K562 (cell line): Measurements from ENCODE around the gene EFEMP2. TPM values are rescaled to one million over a fixed set of nuclear protein-coding genes. Genes with fewer than 3 reads are reported as not detected.
A peak's percentile ranks its signal among the peaks of the same experiment; 100 is the strongest.

Experiments
- CHD4 ChIP-seq: fragments of 200-600 bp; sonication (generic); IDR thresholded peaks from 3 replicates; pipeline ENCODE4 v1.6.1; 2012; ENCODE audit warnings: low read depth, mild to moderate bottlenecking, mixed read lengths, low read length, inconsistent platforms; ENCODE audit not compliant: insufficient read depth, insufficient replicate concordance, poor library complexity, severe bottlenecking
- FOXJ2 ChIP-seq: fragments of 200-800 bp; sonication (Bioruptor generic); IDR thresholded peaks from 2 replicates; pipeline ENCODE4 v1.6.1; 2016; ENCODE audit warnings: missing genetic modification characterization, missing compliant biosample characterization
- MEF2A ChIP-seq: IDR thresholded peaks from 2 replicates; pipeline ENCODE4 v1.6.1; 2011; ENCODE audit warnings: low read depth, mild to moderate bottlenecking, low read length, moderate library complexity; ENCODE audit not compliant: control insufficient read depth
- MYNN ChIP-seq, 2 experiments: sonication (generic); formaldehyde crosslinking in 1 of 2; IDR thresholded peaks; 2 replicates each; pipeline versions ENCODE4 v1.5.0 to v1.6.1; 2016 to 2020; ENCODE audit warnings: antibody characterized with exemption in 1 of 2, missing genetic modification reagents in 1 of 2
- NCOA1 ChIP-seq: fragments of 450-650 bp; IDR thresholded peaks from 2 replicates; pipeline ENCODE4 v1.6.1; 2016; ENCODE audit warnings: low read depth
- NCOA2 ChIP-seq, 2 experiments: fragments of 450-650 bp; IDR thresholded peaks; 2 replicates each; pipeline ENCODE4 v1.6.1; 2018; ENCODE audit warnings: mild to moderate bottlenecking in 2 of 2, moderate library complexity in 1 of 2; ENCODE audit not compliant: partially characterized antibody in 2 of 2
- NFE2L1 ChIP-seq: fragments of 450-650 bp; IDR thresholded peaks from 2 replicates; pipeline ENCODE4 v1.6.1; 2016; ENCODE audit warnings: missing genetic modification characterization, low read depth, mild to moderate bottlenecking, missing compliant biosample characterization, moderate library complexity, borderline replicate concordance
- PML ChIP-seq: IDR thresholded peaks from 2 replicates; pipeline ENCODE4 v1.6.1; 2012; ENCODE audit warnings: low read length, inconsistent platforms
- RAD51 ChIP-seq: fragments of 450-650 bp; IDR thresholded peaks from 2 replicates; pipeline ENCODE4 v1.7.1; 2016; ENCODE audit warnings: low read depth, mild to moderate bottlenecking, borderline replicate concordance
- SETDB1 ChIP-seq: IDR thresholded peaks from one replicate; pipeline ENCODE4 v1.6.1; 2012; ENCODE audit warnings: low read length, control low read depth, inconsistent platforms
- TSC22D4 ChIP-seq: fragments of 450-650 bp; IDR thresholded peaks from 2 replicates; pipeline ENCODE4 v1.6.1; 2016; ENCODE audit warnings: missing genetic modification characterization, missing biosample characterization, control low read depth
- YY1 ChIP-seq, 3 experiments: IDR thresholded peaks; 2 replicates each; pipeline ENCODE4 v1.6.1; 2011; ENCODE audit warnings: low read length in 2 of 3, mild to moderate bottlenecking in 2 of 3, moderate library complexity in 2 of 3, borderline replicate concordance in 1 of 3, control low read depth in 1 of 3, low read depth in 1 of 3; ENCODE audit not compliant: insufficient read depth in 3 of 3, insufficient replicate concordance in 2 of 3, control insufficient read depth in 1 of 3, insufficient read length in 1 of 3; ENCODE audit errors: extremely low read depth in 1 of 3
- ZC3H4 ChIP-seq: sonication (generic); formaldehyde crosslinking; IDR thresholded peaks from 2 replicates; pipeline ENCODE4 v1.9.0; 2021; ENCODE audit warnings: missing genetic modification reagents, borderline replicate concordance
- ZFP1 ChIP-seq: fragments of 450-650 bp; formaldehyde crosslinking; IDR thresholded peaks from 2 replicates; pipeline ENCODE4 v1.4.0; 2020; ENCODE audit warnings: mild to moderate bottlenecking, mixed read lengths
- ZNF121 ChIP-seq: sonication (generic); formaldehyde crosslinking; conservative IDR thresholded peaks from 2 replicates; pipeline ENCODE4 v1.8.0; 2022; ENCODE audit warnings: missing genetic modification reagents
- ZNF124 ChIP-seq: sonication (generic); formaldehyde crosslinking; IDR thresholded peaks from 2 replicates; pipeline ENCODE4 v1.8.1; 2022; ENCODE audit warnings: missing genetic modification reagents
- polyA plus RNA-seq, 8 experiments: library from polyadenylated mRNA; depleted of rRNA in 4 of 8; stranded (reverse) in 5 of 8; unstranded in 3 of 8; fragments of >200 nt; fragmentation: Nextera tagmentation in 2 of 8; fragmentation: Illumina TruSeq in 1 of 8; extraction: Ambion mirVana in 2 of 8; extraction: Trizol in 1 of 8; gene quantifications; 2 replicates each; pipeline versions ENCODE4 v1.2.1 to v1.2.3, GENCODE V29; 2011 to 2014; ENCODE audit warnings: inconsistent platforms in 1 of 8, missing spikeins in 1 of 8
- total RNA-seq, 7 experiments: library from RNA; depleted of rRNA in 6 of 7; stranded (reverse); fragments of >200 nt in 6 of 7; fragmentation: Illumina TruSeq in 2 of 7; extraction: Trizol in 2 of 7; gene quantifications; 2 replicates each; pipeline versions ENCODE4 v1.2.1 to v1.2.3, GENCODE V29; 2011 to 2021; ENCODE audit warnings: low replicate concordance in 1 of 7
- TF ChIP-seq, protein P1 (sequence below), 2 experiments: fragments of 450-650 bp in 1 of 2; sonication (generic) in 1 of 2; formaldehyde crosslinking; conservative IDR thresholded peaks; 2 replicates each; pipeline versions ENCODE4 v1.4.0 to v1.8.1; 2020 to 2022; ENCODE audit warnings: mild to moderate bottlenecking in 1 of 2, missing genetic modification reagents in 1 of 2
- TF ChIP-seq, protein P2 (sequence below), 2 experiments: fragments of 450-650 bp; conservative IDR thresholded peaks; 2 replicates each; pipeline ENCODE4 v1.6.1; 2017; ENCODE audit warnings: mild to moderate bottlenecking in 2 of 2, moderate library complexity in 2 of 2
- TF ChIP-seq, protein P3 (sequence below): fragments of 200-800 bp; sonication (Bioruptor generic); IDR thresholded peaks from 2 replicates; pipeline ENCODE4 v1.6.1; 2017; ENCODE audit warnings: missing genetic modification characterization, missing compliant biosample characterization
- TF ChIP-seq, protein P4 (sequence below), 3 experiments: fragments of 200-800 bp in 1 of 3; sonication (Bioruptor generic) in 1 of 3; sonication (generic) in 1 of 3; formaldehyde crosslinking in 1 of 3; IDR thresholded peaks; 2 replicates each; pipeline versions ENCODE4 v1.6.1 to v1.8.0; 2016 to 2022; ENCODE audit warnings: mild to moderate bottlenecking in 2 of 3, missing compliant biosample characterization in 2 of 3, missing genetic modification characterization in 2 of 3, missing genetic modification reagents in 1 of 3
- TF ChIP-seq, protein P5 (sequence below): fragments of 450-650 bp; IDR thresholded peaks from 2 replicates; pipeline ENCODE4 v1.6.1; 2016; ENCODE audit warnings: missing biosample characterization, missing genetic modification characterization

The EFEMP2 gene
- total and polyA plus RNA-seq, 9 of the 15 experiments (the other 6 are each of a cell fraction or from before 2014, with no cell fraction given), result 0.07 to 2.9 (median 0.69) TPM; not detected in 1

DNA sequence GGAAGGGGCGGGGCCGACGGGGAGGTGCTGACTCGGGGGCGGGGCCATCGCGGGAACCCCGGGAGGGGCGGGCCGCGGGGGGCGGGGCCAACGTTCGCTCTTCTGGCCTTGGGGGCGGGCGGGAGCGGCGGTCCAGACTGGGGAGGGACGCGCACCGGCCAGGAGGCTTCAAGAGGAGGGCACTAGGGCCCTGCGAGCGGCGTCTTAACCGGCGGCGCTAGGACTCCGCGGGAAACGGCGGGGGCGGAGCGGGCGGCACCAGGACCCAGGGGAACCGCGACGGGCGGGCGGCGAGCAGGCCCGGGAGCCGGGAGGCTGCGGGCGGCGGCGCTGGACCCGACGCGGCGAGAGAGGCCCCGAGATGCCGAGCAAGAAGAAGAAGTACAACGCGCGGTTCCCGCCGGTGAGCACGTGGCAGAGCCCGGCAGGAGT is 46.6 kb upstream of the EFEMP2 start, which contains the start of gene DRAP1 (continued):
- no peak for TF ChIP-seq YY1 (IDR thresholded peaks at IDR 0.05; ENCODE audit: borderline replicate concordance in 1 of 3, control insufficient read depth in 1 of 3, extremely low read depth in 1 of 3, insufficient read depth in 3 of 3, insufficient read length in 1 of 3, insufficient replicate concordance in 2 of 3, low read depth in 1 of 3, low read length in 2 of 3)
- TF ChIP-seq MYNN (IDR thresholded peaks at IDR 0.05), result peak; percentile 74
- no peak for TF ChIP-seq MYNN (CRISPR knock-in tag; IDR thresholded peaks at IDR 0.05)
- no peak for TF ChIP-seq PML
- no peak for TF ChIP-seq CHD4
- TF ChIP-seq NFE2L1, result no peak
- TF ChIP-seq NCOA2 (IDR thresholded peaks at IDR 0.05; ENCODE audit: partially characterized antibody in 2 of 2), result no peak
- no peak for TF ChIP-seq SETDB1
- TF ChIP-seq MEF2A, result peak; percentile 33; the same call in 1 of the 2 replicates
- TF ChIP-seq, protein P1, sequence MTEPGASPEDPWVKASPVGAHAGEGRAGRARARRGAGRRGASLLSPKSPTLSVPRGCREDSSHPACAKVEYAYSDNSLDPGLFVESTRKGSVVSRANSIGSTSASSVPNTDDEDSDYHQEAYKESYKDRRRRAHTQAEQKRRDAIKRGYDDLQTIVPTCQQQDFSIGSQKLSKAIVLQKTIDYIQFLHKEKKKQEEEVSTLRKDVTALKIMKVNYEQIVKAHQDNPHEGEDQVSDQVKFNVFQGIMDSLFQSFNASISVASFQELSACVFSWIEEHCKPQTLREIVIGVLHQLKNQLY (CRISPR knock-in tag; conservative IDR thresholded peaks at IDR 0.05), result peak in 1 of 2 experiments; percentile 64; a peak in 1 of 4 replicates
- TF ChIP-seq ZC3H4 (CRISPR knock-in tag), result no peak
- TF ChIP-seq, protein P2, sequence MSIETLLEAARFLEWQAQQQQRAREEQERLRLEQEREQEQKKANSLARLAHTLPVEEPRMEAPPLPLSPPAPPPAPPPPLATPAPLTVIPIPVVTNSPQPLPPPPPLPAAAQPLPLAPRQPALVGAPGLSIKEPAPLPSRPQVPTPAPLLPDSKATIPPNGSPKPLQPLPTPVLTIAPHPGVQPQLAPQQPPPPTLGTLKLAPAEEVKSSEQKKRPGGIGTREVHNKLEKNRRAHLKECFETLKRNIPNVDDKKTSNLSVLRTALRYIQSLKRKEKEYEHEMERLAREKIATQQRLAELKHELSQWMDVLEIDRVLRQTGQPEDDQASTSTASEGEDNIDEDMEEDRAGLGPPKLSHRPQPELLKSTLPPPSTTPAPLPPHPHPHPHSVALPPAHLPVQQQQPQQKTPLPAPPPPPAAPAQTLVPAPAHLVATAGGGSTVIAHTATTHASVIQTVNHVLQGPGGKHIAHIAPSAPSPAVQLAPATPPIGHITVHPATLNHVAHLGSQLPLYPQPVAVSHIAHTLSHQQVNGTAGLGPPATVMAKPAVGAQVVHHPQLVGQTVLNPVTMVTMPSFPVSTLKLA (conservative IDR thresholded peaks at IDR 0.05), result peak in 1 of 2 experiments; percentile 79
- TF ChIP-seq, protein P3, sequence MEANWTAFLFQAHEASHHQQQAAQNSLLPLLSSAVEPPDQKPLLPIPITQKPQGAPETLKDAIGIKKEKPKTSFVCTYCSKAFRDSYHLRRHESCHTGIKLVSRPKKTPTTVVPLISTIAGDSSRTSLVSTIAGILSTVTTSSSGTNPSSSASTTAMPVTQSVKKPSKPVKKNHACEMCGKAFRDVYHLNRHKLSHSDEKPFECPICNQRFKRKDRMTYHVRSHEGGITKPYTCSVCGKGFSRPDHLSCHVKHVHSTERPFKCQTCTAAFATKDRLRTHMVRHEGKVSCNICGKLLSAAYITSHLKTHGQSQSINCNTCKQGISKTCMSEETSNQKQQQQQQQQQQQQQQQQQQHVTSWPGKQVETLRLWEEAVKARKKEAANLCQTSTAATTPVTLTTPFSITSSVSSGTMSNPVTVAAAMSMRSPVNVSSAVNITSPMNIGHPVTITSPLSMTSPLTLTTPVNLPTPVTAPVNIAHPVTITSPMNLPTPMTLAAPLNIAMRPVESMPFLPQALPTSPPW (CRISPR knock-in tag), result peak; percentile 94
- TF ChIP-seq NCOA1, result no peak
- TF ChIP-seq RAD51, result no peak
- no peak for TF ChIP-seq ZFP1 (CRISPR knock-in tag)
- TF ChIP-seq, protein P4, sequence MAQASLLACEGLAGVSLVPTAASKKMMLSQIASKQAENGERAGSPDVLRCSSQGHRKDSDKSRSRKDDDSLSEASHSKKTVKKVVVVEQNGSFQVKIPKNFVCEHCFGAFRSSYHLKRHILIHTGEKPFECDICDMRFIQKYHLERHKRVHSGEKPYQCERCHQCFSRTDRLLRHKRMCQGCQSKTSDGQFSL (CRISPR knock-in tag; IDR thresholded peaks at IDR 0.05), result peak; percentile 61; the same call in 1 of the 2 replicates
- TF ChIP-seq, protein P4 (tag; IDR thresholded peaks at IDR 0.05), result no peak
- peak; percentile 78 for TF ChIP-seq FOXJ2 (tag)
- no peak for TF ChIP-seq ZNF124 (CRISPR knock-in tag)
- TF ChIP-seq ZNF121 (CRISPR knock-in tag), result no peak
- TF ChIP-seq TSC22D4 (tag), result no peak
- TF ChIP-seq, protein P5, sequence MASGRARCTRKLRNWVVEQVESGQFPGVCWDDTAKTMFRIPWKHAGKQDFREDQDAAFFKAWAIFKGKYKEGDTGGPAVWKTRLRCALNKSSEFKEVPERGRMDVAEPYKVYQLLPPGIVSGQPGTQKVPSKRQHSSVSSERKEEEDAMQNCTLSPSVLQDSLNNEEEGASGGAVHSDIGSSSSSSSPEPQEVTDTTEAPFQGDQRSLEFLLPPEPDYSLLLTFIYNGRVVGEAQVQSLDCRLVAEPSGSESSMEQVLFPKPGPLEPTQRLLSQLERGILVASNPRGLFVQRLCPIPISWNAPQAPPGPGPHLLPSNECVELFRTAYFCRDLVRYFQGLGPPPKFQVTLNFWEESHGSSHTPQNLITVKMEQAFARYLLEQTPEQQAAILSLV (tag), result no peak
